ENCODE data around the gene PTPN14. TPM values are rescaled to one million over a fixed set of nuclear protein-coding genes. Genes with fewer than 3 reads are reported as not detected.

PTPN14 gene
- total RNA-seq, 1 experiment from 2014 or later: 88.4 TPM

DNA sequence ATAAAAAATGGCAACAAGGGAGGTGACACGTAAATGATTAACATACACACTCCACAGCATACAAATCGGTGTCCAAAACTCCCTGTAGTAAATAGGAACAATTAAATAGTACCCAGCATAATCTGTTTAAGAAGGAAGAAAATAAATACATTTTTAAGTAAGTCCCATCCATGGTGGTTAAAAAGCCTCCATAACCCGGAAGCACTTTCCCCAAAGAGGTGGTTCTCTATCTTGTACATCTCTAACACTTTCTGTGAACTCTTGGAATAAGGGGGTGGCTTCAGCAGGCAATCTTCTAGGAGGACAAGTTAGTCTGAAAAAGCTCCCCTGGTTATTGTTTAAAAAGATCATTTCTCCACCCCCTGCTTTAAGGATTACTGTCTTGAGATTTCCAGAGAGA lies 76.9 kb downstream of the PTPN14 start (continued):
- TF ChIP-seq ZNF512 (CRISPR knock-in tag; IDR thresholded peaks at IDR 0.05; ENCODE audit: borderline replicate concordance) (no peak), E2F4 (CRISPR knock-in tag; IDR thresholded peaks at IDR 0.05; ENCODE audit: borderline replicate concordance, low read depth) (no peak)

DNA sequence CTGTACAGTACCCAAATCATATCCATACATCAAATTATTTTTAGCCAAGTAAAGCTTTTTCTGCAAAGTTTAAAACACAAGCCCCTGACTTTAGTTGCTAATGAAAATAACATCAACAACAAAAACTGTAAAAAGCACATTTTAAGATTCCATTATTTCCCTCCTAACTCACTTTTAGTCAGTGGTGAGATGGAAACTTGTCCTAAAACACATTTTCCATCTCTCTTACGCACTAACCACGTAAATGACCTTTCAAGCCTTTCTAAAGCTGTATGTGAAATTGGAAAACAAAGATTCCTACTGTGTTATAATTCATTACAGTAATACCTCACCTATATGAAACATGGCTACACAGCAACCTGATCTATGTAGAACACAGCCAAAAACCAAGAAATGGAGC lies 77.5 kb downstream of the PTPN14 start:
- peaks cover 72% of the 10 kb centered on the region for H3K4me1 Mint-ChIP-seq
- ATAC-seq: no peak
- H3K4me3 Mint-ChIP-seq: no peak overlapping the region
- POLR2A ChIA-PET: interaction anchor here (0.8 to 1.0 kb wide), 2 partner anchors 76 to 78 kb away, joined by 3 to 7 read pairs; partner anchors contain the start of gene PTPN14
- H3K9me3 Mint-ChIP-seq: no peaks in the 10 kb centered on the region
- CTCF ChIA-PET: interaction anchor here (0.6 to 1.9 kb wide), 4 partner anchors 17 to 964 kb away, joined by 3 to 6 read pairs (median 4); no protein-coding TSS in a partner anchor
- no peak for DNase-seq (ENCODE audit: low spot score)
- TF ChIP-seq TEAD4 (CRISPR knock-in tag; IDR thresholded peaks at IDR 0.05) (no peak), CBFB (CRISPR knock-in tag; IDR thresholded peaks at IDR 0.05; ENCODE audit: low read depth) (no peak), JUN (CRISPR knock-in tag; IDR thresholded peaks at IDR 0.05) (no peak), TEAD1 (CRISPR knock-in tag; IDR thresholded peaks at IDR 0.05) (no peak)
- TF ChIP-seq, protein P1, sequence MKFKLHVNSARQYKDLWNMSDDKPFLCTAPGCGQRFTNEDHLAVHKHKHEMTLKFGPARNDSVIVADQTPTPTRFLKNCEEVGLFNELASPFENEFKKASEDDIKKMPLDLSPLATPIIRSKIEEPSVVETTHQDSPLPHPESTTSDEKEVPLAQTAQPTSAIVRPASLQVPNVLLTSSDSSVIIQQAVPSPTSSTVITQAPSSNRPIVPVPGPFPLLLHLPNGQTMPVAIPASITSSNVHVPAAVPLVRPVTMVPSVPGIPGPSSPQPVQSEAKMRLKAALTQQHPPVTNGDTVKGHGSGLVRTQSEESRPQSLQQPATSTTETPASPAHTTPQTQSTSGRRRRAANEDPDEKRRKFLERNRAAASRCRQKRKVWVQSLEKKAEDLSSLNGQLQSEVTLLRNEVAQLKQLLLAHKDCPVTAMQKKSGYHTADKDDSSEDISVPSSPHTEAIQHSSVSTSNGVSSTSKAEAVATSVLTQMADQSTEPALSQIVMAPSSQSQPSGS (CRISPR knock-in tag; IDR thresholded peaks at IDR 0.05; ENCODE audit: borderline replicate concordance, low read depth): no peak
- no peaks in the 10 kb centered on the region for H3K36me3 Mint-ChIP-seq
- no peaks in the 10 kb centered on the region for H3K27me3 Mint-ChIP-seq (ENCODE audit: low read depth)
- H3K27ac Mint-ChIP-seq: peak overlapping the region; percentile 42

DNA sequence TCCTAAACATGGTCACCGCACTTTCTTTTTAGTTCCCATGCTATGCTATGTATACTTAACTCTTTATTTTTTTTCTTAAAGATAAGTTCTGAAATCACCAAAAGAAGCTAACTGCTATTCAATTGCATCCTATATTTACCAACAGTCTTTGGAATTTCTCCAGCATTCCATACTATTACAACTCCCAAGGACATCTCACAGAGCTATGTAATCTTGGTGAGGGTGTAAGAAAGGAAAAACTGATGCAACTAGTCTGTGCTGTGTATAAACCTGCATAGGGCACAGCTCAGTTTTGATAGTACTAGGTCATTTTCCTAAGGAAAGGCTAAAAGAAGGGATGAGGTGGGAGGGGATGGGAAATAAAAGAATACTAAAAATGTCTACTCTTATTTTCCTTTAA lies 78.0 kb downstream of the PTPN14 start:
- H3K27ac Mint-ChIP-seq: peak overlapping the region; percentile 44; the same call in 1 of the 2 replicates
- CTCF ChIA-PET: interaction anchor here (0.6 to 2.1 kb wide), 6 partner anchors 18 to 964 kb away, joined by 3 to 9 read pairs (median 4); partner anchors contain the start of gene PTPN14

DNA sequence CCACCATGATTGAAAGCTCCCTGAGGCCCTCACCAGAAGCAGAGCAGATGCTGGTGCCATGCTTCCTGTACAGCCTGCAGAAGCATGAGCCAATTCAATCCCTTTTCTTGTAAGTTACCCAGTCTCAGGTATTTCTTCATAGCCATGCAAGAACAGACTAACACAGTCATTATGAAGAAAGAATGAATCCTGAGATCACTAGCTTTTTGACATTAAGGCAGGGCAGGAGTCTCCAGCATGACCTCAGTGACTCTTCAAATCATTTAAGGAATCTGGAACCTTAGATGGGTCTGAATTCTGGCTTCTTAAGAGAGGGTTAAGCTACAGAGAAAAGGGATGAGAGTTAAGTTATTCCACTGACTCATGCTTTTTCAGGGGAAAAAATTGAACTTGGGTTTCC lies 79.0 kb downstream of the PTPN14 start:
- no peak for DNase-seq (ENCODE audit: low spot score)
- H3K9me3 Mint-ChIP-seq: no peaks in the 10 kb centered on the region
- no peak overlapping the region for H3K4me3 Mint-ChIP-seq
- POLR2A ChIA-PET: no interaction called here
- no peaks in the 10 kb centered on the region for H3K27me3 Mint-ChIP-seq (ENCODE audit: low read depth)
- H3K27ac Mint-ChIP-seq: peak overlapping the region; percentile 80
- H3K4me1 Mint-ChIP-seq: peaks cover 74% of the 10 kb centered on the region
- no peaks in the 10 kb centered on the region for H3K36me3 Mint-ChIP-seq
- ATAC-seq: no peak
- CTCF ChIA-PET: interaction anchor here (1.4 to 2.1 kb wide), 4 partner anchors 24 to 140 kb away, joined by 4 to 9 read pairs (median 5); partner anchors contain the start of gene PTPN14
- no peak for TF ChIP-seq NFYB (CRISPR knock-in tag; conservative IDR thresholded peaks at IDR 0.05; ENCODE audit: low read depth)
- TF ChIP-seq PRDM15 (CRISPR knock-in tag; IDR thresholded peaks at IDR 0.05): no peak
- no peak for TF ChIP-seq HMGXB4 (CRISPR knock-in tag; IDR thresholded peaks at IDR 0.05)
- no peak for TF ChIP-seq PRRX2 (CRISPR knock-in tag; IDR thresholded peaks at IDR 0.05)

More for the DNA sequence above, 78.0 kb downstream of the PTPN14 start:
- TF ChIP-seq ZNF263 (CRISPR knock-in tag; IDR thresholded peaks at IDR 0.05; ENCODE audit: low read depth) (no peak), NFATC4 (CRISPR knock-in tag; IDR thresholded peaks at IDR 0.05) (no peak), ZBTB43 (CRISPR knock-in tag; IDR thresholded peaks at IDR 0.05) (no peak), NFE2L1 (CRISPR knock-in tag; IDR thresholded peaks at IDR 0.05) (no peak), ZNF423 (CRISPR knock-in tag; IDR thresholded peaks at IDR 0.05) (no peak), GABPB1 (CRISPR knock-in tag; IDR thresholded peaks at IDR 0.05) (peak; percentile 77), ETV6 (CRISPR knock-in tag; IDR thresholded peaks at IDR 0.05) (no peak), PRRX2 (CRISPR knock-in tag; IDR thresholded peaks at IDR 0.05) (no peak)
- Mint-ChIP-seq H3K36me3 (no peaks in the 10 kb centered on the region), H3K9me3 (no peaks in the 10 kb centered on the region), H3K27me3 (ENCODE audit: low read depth) (no peaks in the 10 kb centered on the region), H3K4me3 (no peak overlapping the region), H3K4me1 (peaks cover 74% of the 10 kb centered on the region)
- POLR2A ChIA-PET: interaction anchor here (0.8 to 1.0 kb wide), 2 partner anchors 77 to 78 kb away, joined by 3 to 7 read pairs; partner anchors contain the start of gene PTPN14
- peak; percentile 16; the same call in 1 of the 2 replicates for ATAC-seq
- DNase-seq (ENCODE audit: low spot score): no peak
